Gastroesophageal sphincter (tissue), 4 donors: ENCODE measurements around the gene MYL10. TPM values are rescaled to one million over a fixed set of nuclear protein-coding genes. Genes with fewer than 3 reads are reported as not detected.

Experiments used
- ATAC-seq: fragments of 150-250 bp; one replicate; pipeline ENCODE4 v1.9.1; 2016; ENCODE audit warnings: mild to moderate bottlenecking, moderate library complexity
- H3K27ac ChIP-seq, 4 donors: fragments of 200-600 bp; sonication (generic) in 3 of 4; 1 replicate in 3 of 4; 2 replicates in 1 of 4; pipeline ENCODE4 v1.5.1; 2016 to 2019
- H3K27me3 ChIP-seq: fragments of 200-600 bp; sonication (generic); one replicate; pipeline ENCODE4 v1.5.1; 2019
- H3K36me3 ChIP-seq, 2 donors: fragments of 200-600 bp; sonication (generic); one replicate each; pipeline ENCODE4 v1.5.1; 2019; ENCODE audit warnings: control low read depth in 1 of 2
- H3K4me1 ChIP-seq, 3 donors: fragments of 200-600 bp; sonication (generic); 1 replicate in 2 of 3; 2 replicates in 1 of 3; pipeline ENCODE4 v1.5.1; 2016 to 2019; ENCODE audit warnings: control low read depth in 2 of 3
- H3K4me3 ChIP-seq, 2 donors: fragments of 200-600 bp; sonication (generic); one replicate each; pipeline ENCODE4 v1.5.1; 2019; ENCODE audit warnings: mild to moderate bottlenecking in 1 of 2, moderate library complexity in 1 of 2
- H3K9me3 ChIP-seq, 3 donors: fragments of 200-600 bp; sonication (generic); one replicate each; pipeline ENCODE4 v1.5.1; 2017 to 2019; ENCODE audit warnings: control low read depth in 2 of 3
- EP300 ChIP-seq: sonication (generic); formaldehyde crosslinking; IDR thresholded peaks from one replicate; pipeline ENCODE4 v1.6.1; 2017; ENCODE audit warnings: antibody characterized with exemption, mild to moderate bottlenecking
- POLR2A ChIP-seq, 2 donors: fragments of 450-650 bp; IDR thresholded peaks; one replicate each; pipeline ENCODE4 v1.6.1; 2017; ENCODE audit warnings: antibody characterized with exemption in 2 of 2, mild to moderate bottlenecking in 2 of 2, moderate library complexity in 1 of 2
- POLR2AphosphoS5 ChIP-seq: sonication (generic); formaldehyde crosslinking; IDR thresholded peaks from one replicate; pipeline ENCODE4 v1.6.1; 2017; ENCODE audit warnings: antibody characterized with exemption
- WGBS, 2 donors: methylation state at CpG; one replicate each; pipeline ENCODE4 v1.1.5; 2018; ENCODE audit warnings: low coverage in 1 of 2; 5-methylcytosine and 5-hydroxymethylcytosine counted together
- total RNA-seq, 4 donors: library from RNA; depleted of rRNA; stranded (reverse); fragments of >200 nt; gene quantifications; one replicate each; pipeline ENCODE4 v1.1.0, GENCODE V29; 2016
- TF ChIP-seq, protein P1 (sequence below), 4 experiments: fragments of 200-600 bp in 2 of 4; fragments of 450-650 bp in 2 of 4; sonication (generic) in 1 of 4; IDR thresholded peaks; one replicate each; pipeline ENCODE4 v1.5.1; 2017 to 2019; ENCODE audit warnings: antibody characterized with exemption in 4 of 4, mild to moderate bottlenecking in 2 of 4, moderate library complexity in 2 of 4

MYL10 gene
- total RNA-seq, 4 donors from 2014 or later = not detected

DNA sequence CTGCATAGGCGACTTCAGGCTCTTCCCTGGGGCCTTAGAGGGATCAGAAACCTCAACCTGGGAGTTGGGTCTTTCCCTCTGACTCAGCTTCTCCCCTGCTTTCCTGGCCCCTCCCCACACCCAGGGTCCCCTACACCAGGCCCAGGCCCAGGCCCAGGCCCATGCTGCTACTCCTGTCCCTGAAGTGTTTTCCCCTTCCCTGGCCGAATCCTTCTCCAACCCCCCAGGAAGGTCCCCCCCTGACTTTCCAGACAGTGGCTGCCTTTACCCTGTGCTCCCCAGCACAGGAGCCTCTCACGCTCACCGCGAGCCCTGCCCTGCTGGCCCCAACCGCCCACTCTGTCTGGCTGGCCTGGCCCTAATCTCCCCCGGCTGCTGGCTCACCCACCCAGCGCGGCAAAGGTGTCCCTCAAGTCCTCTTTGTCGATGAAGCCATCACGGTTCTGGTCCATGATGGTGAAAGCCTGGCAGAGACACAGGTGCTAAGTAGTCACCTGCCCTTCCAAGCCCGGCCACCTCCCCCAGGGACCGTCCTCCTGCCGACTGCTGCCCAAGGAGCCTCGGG lies 6.4 kb downstream of the MYL10 start:
- Histone ChIP-seq H3K27ac (no peak overlapping the region), H3K27me3 (peaks cover 50% of the 10 kb centered on the region), H3K9me3 (no peaks in the 10 kb centered on the region), H3K36me3 (no peaks in the 10 kb centered on the region), H3K4me3 (no peak overlapping the region), H3K4me1 (no peaks in the 10 kb centered on the region)
- no peak for TF ChIP-seq POLR2A (IDR thresholded peaks at IDR 0.05)
- no peak for TF ChIP-seq POLR2AphosphoS5
- TF ChIP-seq, protein P1, sequence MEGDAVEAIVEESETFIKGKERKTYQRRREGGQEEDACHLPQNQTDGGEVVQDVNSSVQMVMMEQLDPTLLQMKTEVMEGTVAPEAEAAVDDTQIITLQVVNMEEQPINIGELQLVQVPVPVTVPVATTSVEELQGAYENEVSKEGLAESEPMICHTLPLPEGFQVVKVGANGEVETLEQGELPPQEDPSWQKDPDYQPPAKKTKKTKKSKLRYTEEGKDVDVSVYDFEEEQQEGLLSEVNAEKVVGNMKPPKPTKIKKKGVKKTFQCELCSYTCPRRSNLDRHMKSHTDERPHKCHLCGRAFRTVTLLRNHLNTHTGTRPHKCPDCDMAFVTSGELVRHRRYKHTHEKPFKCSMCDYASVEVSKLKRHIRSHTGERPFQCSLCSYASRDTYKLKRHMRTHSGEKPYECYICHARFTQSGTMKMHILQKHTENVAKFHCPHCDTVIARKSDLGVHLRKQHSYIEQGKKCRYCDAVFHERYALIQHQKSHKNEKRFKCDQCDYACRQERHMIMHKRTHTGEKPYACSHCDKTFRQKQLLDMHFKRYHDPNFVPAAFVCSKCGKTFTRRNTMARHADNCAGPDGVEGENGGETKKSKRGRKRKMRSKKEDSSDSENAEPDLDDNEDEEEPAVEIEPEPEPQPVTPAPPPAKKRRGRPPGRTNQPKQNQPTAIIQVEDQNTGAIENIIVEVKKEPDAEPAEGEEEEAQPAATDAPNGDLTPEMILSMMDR (IDR thresholded peaks at IDR 0.05) = no peak
- TF ChIP-seq EP300 = no peak
- ATAC-seq = no peak
- no CpG with 5 or more reads among the region's 15 CpGs for WGBS, 2 donors

DNA sequence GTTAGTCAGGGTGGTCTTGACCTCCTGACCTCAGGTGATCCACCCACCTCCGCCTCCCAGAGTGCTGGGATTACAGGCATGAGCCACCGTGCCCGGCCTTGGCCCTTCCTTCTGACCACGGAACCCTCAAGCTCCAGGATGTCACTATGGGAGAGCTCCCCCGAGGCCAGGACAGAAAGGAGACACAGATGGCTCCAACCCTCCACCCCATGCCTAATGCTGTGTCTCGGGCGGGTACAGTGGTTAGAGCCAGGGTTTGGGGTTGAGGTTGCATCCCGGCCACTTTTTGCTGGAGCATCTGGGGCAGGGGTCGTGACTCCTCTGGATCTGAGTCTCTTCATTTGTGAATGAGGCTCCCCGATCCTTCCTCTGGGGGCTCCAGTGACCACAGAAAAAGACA lies 8.1 kb downstream of the MYL10 start:
- TF ChIP-seq POLR2AphosphoS5 (no peak), POLR2A (IDR thresholded peaks at IDR 0.05) (no peak), EP300 (no peak)
- TF ChIP-seq, protein P1 (IDR thresholded peaks at IDR 0.05) = no peak
- no peak for ATAC-seq
- Histone ChIP-seq H3K4me3 (no peak overlapping the region), H3K9me3 (no peaks in the 10 kb centered on the region), H3K27ac (no peak overlapping the region), H3K4me1 (no peaks in the 10 kb centered on the region), H3K36me3 (no peaks in the 10 kb centered on the region), H3K27me3 (peaks cover 47% of the 10 kb centered on the region)
- no CpG with 5 or more reads among the region's 10 CpGs for WGBS, 2 donors

DNA sequence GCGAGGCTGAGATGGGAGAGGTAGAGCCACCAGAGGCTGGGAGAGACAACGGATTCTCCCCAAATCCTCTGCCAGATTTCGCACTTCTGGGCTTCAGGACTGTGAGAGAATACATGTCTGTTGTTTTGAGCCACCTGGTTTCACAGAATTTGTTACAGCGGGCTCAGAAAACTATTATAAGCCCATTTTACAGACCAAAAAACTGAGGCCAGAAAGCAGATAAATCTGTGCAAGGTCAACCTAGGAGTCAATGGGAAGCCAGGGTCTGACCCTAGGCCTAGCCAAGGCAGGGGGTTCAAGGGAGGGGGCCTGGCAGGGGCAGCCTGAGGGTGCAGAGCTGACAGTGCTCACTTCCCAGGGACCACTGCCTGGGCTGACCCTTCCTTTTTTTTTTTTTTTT lies 8.7 kb downstream of the MYL10 start:
- 95 to 100% methylated on average over 3 to 4 of the region's 4 CpGs for WGBS, 2 donors
- H3K9me3 ChIP-seq = no peaks in the 10 kb centered on the region
- no peak overlapping the region for H3K27ac ChIP-seq
- no peak overlapping the region for H3K4me3 ChIP-seq
- no peaks in the 10 kb centered on the region for H3K36me3 ChIP-seq
- ATAC-seq = no peak
- H3K27me3 ChIP-seq = peaks cover 47% of the 10 kb centered on the region
- no peaks in the 10 kb centered on the region for H3K4me1 ChIP-seq
- TF ChIP-seq EP300 (no peak), POLR2AphosphoS5 (no peak), POLR2A (IDR thresholded peaks at IDR 0.05) (no peak)
- TF ChIP-seq, protein P1 (IDR thresholded peaks at IDR 0.05) = no peak

DNA sequence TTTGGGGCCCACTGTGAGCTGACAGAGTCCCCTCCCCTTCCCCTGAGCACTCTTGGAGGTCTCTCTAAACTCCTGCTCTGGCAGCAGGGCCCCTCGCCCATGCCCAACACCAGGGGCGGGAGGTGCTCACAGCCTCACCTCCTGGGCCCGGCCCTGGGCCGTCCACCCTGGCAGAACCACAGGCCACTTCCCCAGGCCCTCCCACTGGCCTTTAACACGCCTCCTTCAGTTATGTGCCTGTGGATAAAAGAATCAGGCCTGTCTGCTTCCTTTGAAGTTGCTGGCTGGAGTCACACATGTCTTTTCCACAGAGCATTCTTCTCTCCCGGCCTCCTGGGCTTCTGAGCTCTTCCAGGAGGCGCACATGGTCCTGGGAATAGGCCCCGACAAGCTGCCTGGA lies 10.2 kb downstream of the MYL10 start:
- no peaks in the 10 kb centered on the region for H3K36me3 ChIP-seq
- WGBS, 2 donors = 77 to 100% methylated on average over 1 to 6 of the region's 8 CpGs
- H3K27me3 ChIP-seq = peaks cover 45% of the 10 kb centered on the region
- no peak overlapping the region for H3K4me3 ChIP-seq
- no peak overlapping the region for H3K27ac ChIP-seq
- H3K4me1 ChIP-seq = no peaks in the 10 kb centered on the region
- ATAC-seq = no peak
- H3K9me3 ChIP-seq = no peaks in the 10 kb centered on the region
- TF ChIP-seq POLR2AphosphoS5 (no peak), POLR2A (IDR thresholded peaks at IDR 0.05) (no peak), EP300 (no peak)
- TF ChIP-seq, protein P1 (IDR thresholded peaks at IDR 0.05) = no peak

DNA sequence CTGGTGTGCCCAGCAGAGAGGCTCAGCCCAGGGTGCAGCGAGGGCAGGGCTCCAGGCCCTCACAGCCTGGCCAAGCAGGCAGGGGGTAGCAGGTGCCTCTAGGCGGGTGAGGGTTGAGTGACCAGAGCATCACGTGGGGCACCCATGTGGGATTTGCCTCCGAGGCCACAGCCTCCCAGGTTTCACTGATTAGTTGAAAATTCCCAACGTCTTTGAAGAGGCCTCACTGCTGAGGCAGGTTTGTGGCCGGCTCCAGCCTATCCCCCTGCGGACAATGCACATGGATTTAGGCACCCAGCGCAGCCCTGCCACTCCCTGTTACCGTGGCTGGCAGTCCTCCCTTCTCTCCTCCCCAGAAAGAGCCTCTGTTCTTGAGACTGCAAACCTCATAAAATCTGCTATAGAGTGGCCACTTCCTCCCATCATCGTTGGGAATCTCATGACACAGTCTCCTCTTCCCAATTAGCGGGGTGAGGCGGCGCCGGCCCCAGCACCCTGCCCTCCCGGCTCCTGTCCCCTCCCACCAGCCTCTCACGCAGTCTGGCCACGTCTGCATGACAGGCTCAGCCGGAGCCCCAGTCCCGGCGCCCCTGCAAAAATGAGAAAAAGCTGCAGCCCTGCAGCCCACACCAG lies 10.8 kb downstream of the MYL10 start:
- Histone ChIP-seq H3K4me3 (no peak overlapping the region), H3K27me3 (peaks cover 41% of the 10 kb centered on the region), H3K36me3 (no peaks in the 10 kb centered on the region), H3K9me3 (no peaks in the 10 kb centered on the region), H3K27ac (no peak overlapping the region), H3K4me1 (no peaks in the 10 kb centered on the region)
- ATAC-seq = no peak
- TF ChIP-seq POLR2A (IDR thresholded peaks at IDR 0.05) (no peak), POLR2AphosphoS5 (no peak), EP300 (no peak)
- TF ChIP-seq, protein P1 (IDR thresholded peaks at IDR 0.05) = no peak
- WGBS, 2 donors = 50 to 100% methylated on average over 1 to 11 of the region's 20 CpGs
